H9 (cell line): ENCODE results near the gene PAGR1. TPM values are rescaled to one million over a fixed set of nuclear protein-coding genes. Genes with fewer than 3 reads are reported as not detected.

Source experiments
- DNase-seq: peaks from one replicate; pipeline ENCODE4 v3.0.0-alpha.2; 2017
- H2AFZ ChIP-seq: one replicate; pipeline ENCODE4 v1.6.1; 2013; ENCODE audit warnings: mild to moderate bottlenecking, low read length, control low read depth, moderate library complexity
- H2AK5ac ChIP-seq: 2 replicates; pipeline ENCODE4 v1.6.1; 2013; ENCODE audit warnings: low read length, control low read depth, mixed read lengths; ENCODE audit not compliant: insufficient read length
- H2BK120ac ChIP-seq: one replicate; pipeline ENCODE4 v1.6.1; 2013; ENCODE audit warnings: low read depth, mild to moderate bottlenecking, low read length, control low read depth, inconsistent platforms; ENCODE audit not compliant: poor library complexity, severe bottlenecking
- H2BK12ac ChIP-seq: 2 replicates; pipeline ENCODE4 v1.6.1; 2013; ENCODE audit warnings: low read length, control low read depth, mixed read lengths, low read depth; ENCODE audit not compliant: insufficient read length
- H2BK15ac ChIP-seq: 2 replicates; pipeline ENCODE4 v1.6.1; 2013; ENCODE audit warnings: low read depth, low read length, control low read depth
- H2BK20ac ChIP-seq: one replicate; pipeline ENCODE4 v1.6.1; 2013; ENCODE audit warnings: low read depth, mild to moderate bottlenecking, low read length, control low read depth, inconsistent platforms; ENCODE audit not compliant: poor library complexity, severe bottlenecking
- H2BK5ac ChIP-seq: 2 replicates; pipeline ENCODE4 v1.6.1; 2013; ENCODE audit warnings: low read length, control low read depth, mixed read lengths; ENCODE audit not compliant: insufficient read length
- H3K14ac ChIP-seq: 2 replicates; pipeline ENCODE4 v1.6.1; 2013; ENCODE audit warnings: low read length, control low read depth; ENCODE audit not compliant: insufficient read depth
- H3K18ac ChIP-seq: 2 replicates; pipeline ENCODE4 v1.6.1; 2013; ENCODE audit warnings: low read depth, mild to moderate bottlenecking, mixed read lengths, low read length, control low read depth; ENCODE audit not compliant: insufficient read length
- H3K23ac ChIP-seq: 2 replicates; pipeline ENCODE4 v1.6.1; 2013; ENCODE audit warnings: low read length, control low read depth, mixed read lengths, low read depth; ENCODE audit not compliant: insufficient read length
- H3K23me2 ChIP-seq: 2 replicates; pipeline ENCODE4 v1.6.1; 2013; ENCODE audit warnings: low read depth, mild to moderate bottlenecking, mixed read lengths, low read length, control low read depth; ENCODE audit not compliant: insufficient read length, poor library complexity, severe bottlenecking
- H3K27ac ChIP-seq: 2 replicates; pipeline ENCODE4 v1.5.1; 2013; ENCODE audit warnings: low read length, control low read depth, mixed read lengths, low read depth; ENCODE audit not compliant: insufficient read length
- H3K27me3 ChIP-seq: 2 replicates; pipeline ENCODE4 v1.6.1; 2013; ENCODE audit warnings: low read length, control low read depth, inconsistent platforms; ENCODE audit not compliant: insufficient read depth
- H3K4ac ChIP-seq: 2 replicates; pipeline ENCODE4 v1.6.1; 2013; ENCODE audit warnings: low read depth, mild to moderate bottlenecking, control low read depth, inconsistent platforms, low read length, moderate library complexity
- H3K4me1 ChIP-seq: 2 replicates; pipeline ENCODE4 v1.6.1; 2013; ENCODE audit warnings: low read length, control low read depth, inconsistent platforms; ENCODE audit not compliant: insufficient read depth
- H3K4me2 ChIP-seq: 2 replicates; pipeline ENCODE4 v1.6.1; 2013; ENCODE audit warnings: low read length, control low read depth, mixed read lengths; ENCODE audit not compliant: insufficient read length, insufficient read depth
- H3K56ac ChIP-seq: 2 replicates; pipeline ENCODE4 v1.6.1; 2013; ENCODE audit warnings: low read depth, mild to moderate bottlenecking, mixed read lengths, low read length, control low read depth; ENCODE audit not compliant: insufficient read length
- H3K79me1 ChIP-seq: 2 replicates; pipeline ENCODE4 v1.6.1; 2013; ENCODE audit warnings: low read depth, mild to moderate bottlenecking, moderate library complexity, low read length, control low read depth, inconsistent platforms; ENCODE audit not compliant: insufficient read depth, poor library complexity, severe bottlenecking
- H3K79me2 ChIP-seq: 2 replicates; pipeline ENCODE4 v1.6.1; 2013; ENCODE audit warnings: low read length, control low read depth, inconsistent platforms; ENCODE audit not compliant: insufficient read depth
- H3K9ac ChIP-seq: 2 replicates; pipeline ENCODE4 v1.6.1; 2013; ENCODE audit warnings: low read length, control low read depth, mixed read lengths; ENCODE audit not compliant: insufficient read length; ENCODE audit errors: extremely low read depth
- H3K9me3 ChIP-seq: one replicate; pipeline ENCODE4 v1.6.1; 2013; ENCODE audit warnings: low read depth, low read length, inconsistent platforms; ENCODE audit not compliant: control insufficient read depth
- H3T11ph ChIP-seq: one replicate; pipeline ENCODE4 v1.6.1; 2013; ENCODE audit warnings: mild to moderate bottlenecking, low read length, control low read depth, inconsistent platforms
- H4K20me1 ChIP-seq: one replicate; pipeline ENCODE4 v1.6.1; 2013; ENCODE audit not compliant: control insufficient read depth, insufficient read length, insufficient read depth
- H4K5ac ChIP-seq: 2 replicates; pipeline ENCODE4 v1.6.1; 2013; ENCODE audit warnings: low read depth, mild to moderate bottlenecking, mixed read lengths, low read length, control low read depth; ENCODE audit not compliant: insufficient read length
- H4K8ac ChIP-seq: replicated peaks from 2 replicates; pipeline ENCODE4 v1.6.1; 2013; ENCODE audit warnings: low read length, control low read depth, mixed read lengths, low read depth; ENCODE audit not compliant: insufficient read length
- H4K91ac ChIP-seq: 2 replicates; pipeline ENCODE4 v1.6.1; 2013; ENCODE audit warnings: low read depth, mild to moderate bottlenecking, moderate library complexity, mixed read lengths, low read length, control low read depth; ENCODE audit not compliant: insufficient read length
- H3K27ac Mint-ChIP-seq, 3 experiments: 2 replicates in 2 of 3; 3 replicates in 1 of 3; pipeline ENCODE4 v1.8.0; 2020 to 2021; ENCODE audit warnings: mixed read lengths in 3 of 3, mild to moderate bottlenecking in 1 of 3, moderate library complexity in 1 of 3
- H3K27me3 Mint-ChIP-seq: 2 replicates; pipeline ENCODE4 v1.8.0; 2021; ENCODE audit warnings: low read depth, mild to moderate bottlenecking, moderate library complexity, mixed read lengths
- H3K36me3 Mint-ChIP-seq, 3 experiments: 2 replicates in 2 of 3; 3 replicates in 1 of 3; pipeline ENCODE4 v1.8.0; 2020 to 2021; ENCODE audit warnings: low read depth in 3 of 3, mixed read lengths in 3 of 3; ENCODE audit not compliant: insufficient read depth in 1 of 3
- H3K4me1 Mint-ChIP-seq, 2 experiments: 2 replicates each; pipeline ENCODE4 v1.8.0; 2020; ENCODE audit warnings: mixed read lengths in 2 of 2
- H3K4me3 Mint-ChIP-seq, 2 experiments: 2 replicates in 1 of 2; 3 replicates in 1 of 2; pipeline ENCODE4 v1.8.0; 2020 to 2021; ENCODE audit warnings: mild to moderate bottlenecking in 2 of 2, mixed read lengths in 2 of 2, moderate library complexity in 1 of 2
- H3K9me3 Mint-ChIP-seq, 2 experiments: 2 replicates in 1 of 2; 3 replicates in 1 of 2; pipeline ENCODE4 v1.8.0; 2020; ENCODE audit warnings: mild to moderate bottlenecking in 2 of 2, mixed read lengths in 2 of 2, moderate library complexity in 1 of 2
- CTCF ChIP-seq: fragments of 200-600 bp; sonication (generic); conservative IDR thresholded peaks from 3 replicates; pipeline ENCODE4 v1.8.0; 2021; ENCODE audit warnings: antibody characterized with exemption, mild to moderate bottlenecking
- WGBS: extraction: QIAGEN DNeasy Blood & Tissue Kit; methylation state at CpG from one replicate; pipeline ENCODE4 v1.1.7; 2013; ENCODE audit warnings: missing lambda C conversion rate, low lambda C conversion rate, mixed read lengths; ENCODE audit not compliant: insufficient read length; ENCODE audit errors: extremely low coverage; 5-methylcytosine and 5-hydroxymethylcytosine counted together
- total RNA-seq: library from RNA; stranded (reverse); gene quantifications from 2 replicates; pipeline ENCODE4 v1.2.1, GENCODE V29; 2021

The PAGR1 gene
- total RNA-seq, 1 experiment from 2014 or later = 65.3 TPM

GRCh38 chr16:29858974-29859373 is 43.0 kb downstream of the PAGR1 start:
- H3K4me1 Mint-ChIP-seq = peaks cover 9 to 14% of the 10 kb centered on the region in 2 experiments
- H2BK12ac ChIP-seq = no peak overlapping the region
- H3K23ac ChIP-seq = no peak overlapping the region
- no peak overlapping the region for H3K9ac ChIP-seq
- H2BK5ac ChIP-seq = no peak overlapping the region
- H3T11ph ChIP-seq = no peak overlapping the region
- no peaks in the 10 kb centered on the region for H3K27me3 Mint-ChIP-seq
- H3K9me3 ChIP-seq = no peaks in the 10 kb centered on the region
- no peak overlapping the region for H3K18ac ChIP-seq
- H3K27me3 ChIP-seq = no peaks in the 10 kb centered on the region
- H2BK15ac ChIP-seq = no peak overlapping the region
- no peak overlapping the region for H4K8ac ChIP-seq
- H3K23me2 ChIP-seq = peaks cover 9% of the 10 kb centered on the region
- peaks cover 17 to 33% (median 31%) of the 10 kb centered on the region in 3 experiments; a peak in 6 of 7 replicates for H3K36me3 Mint-ChIP-seq
- H2BK120ac ChIP-seq = no peak overlapping the region
- no peak overlapping the region for H3K56ac ChIP-seq
- H3K9me3 Mint-ChIP-seq = no peaks in the 10 kb centered on the region
- H2AFZ ChIP-seq = no peak overlapping the region
- no peaks in the 10 kb centered on the region for H3K79me2 ChIP-seq
- no peak overlapping the region for H4K5ac ChIP-seq
- H3K79me1 ChIP-seq = peaks cover 8% of the 10 kb centered on the region
- H2BK20ac ChIP-seq = no peak overlapping the region
- no peaks in the 10 kb centered on the region for H4K20me1 ChIP-seq
- H4K91ac ChIP-seq = no peak overlapping the region
- no peak overlapping the region for H3K14ac ChIP-seq
- no peak overlapping the region for H2AK5ac ChIP-seq
- no peak overlapping the region for H3K4me2 ChIP-seq
- no peak overlapping the region for H3K27ac Mint-ChIP-seq
- no peaks in the 10 kb centered on the region; the same call in 1 of the 2 replicates for H3K4me1 ChIP-seq
- H3K4me3 Mint-ChIP-seq = no peak overlapping the region
- no peak for TF ChIP-seq CTCF
- no peak overlapping the region for H3K27ac ChIP-seq
- H3K4ac ChIP-seq = no peak overlapping the region
- no CpG with 5 or more reads among the region's 19 CpGs for WGBS
- DNase-seq = no peak
